Psoas muscle (tissue), 8 donors: ENCODE results near the gene OTOG. TPM values are rescaled to one million over a fixed set of nuclear protein-coding genes. Genes with fewer than 3 reads are reported as not detected.

ENCODE experiments used
- ATAC-seq, 4 donors: fragments of 200-7000 bp; cut with Tn5 transposase; one replicate each; pipeline ENCODE4 v1.9.1; 2020; ENCODE audit warnings: moderate library complexity in 3 of 4, mild to moderate bottlenecking in 2 of 4
- DNase-seq, 2 donors: peaks; one replicate each; pipeline ENCODE4 v3.0.0-alpha.2; 2020
- H3K27ac ChIP-seq: fragments of 200-600 bp; one replicate; pipeline ENCODE4 v1.8.0; 2022
- H3K27me3 ChIP-seq, 3 donors: fragments of 200-600 bp in 1 of 3; one replicate each; pipeline versions ENCODE4 v1.6.1 to v1.8.0; 2013 to 2022; ENCODE audit warnings: low read length in 2 of 3, mild to moderate bottlenecking in 2 of 3, moderate library complexity in 1 of 3; ENCODE audit not compliant: insufficient read depth in 3 of 3
- H3K36me3 ChIP-seq, 2 donors: fragments of 200-600 bp in 1 of 2; one replicate each; pipeline versions ENCODE4 v1.6.1 to v1.8.0; 2013 to 2022; ENCODE audit warnings: low read depth in 1 of 2, mild to moderate bottlenecking in 1 of 2, moderate library complexity in 1 of 2; ENCODE audit not compliant: insufficient read depth in 1 of 2
- H3K4me1 ChIP-seq: fragments of 200-600 bp; one replicate; pipeline ENCODE4 v1.8.0; 2022
- H3K4me3 ChIP-seq: fragments of 200-600 bp; one replicate; pipeline ENCODE4 v1.8.0; 2022; ENCODE audit warnings: mild to moderate bottlenecking
- H3K9me3 ChIP-seq: fragments of 200-600 bp; one replicate; pipeline ENCODE4 v1.8.0; 2022
- CTCF ChIP-seq: fragments of 200-600 bp; IDR thresholded peaks from one replicate; pipeline ENCODE4 v1.8.0; 2022; ENCODE audit warnings: antibody characterized with exemption
- whole genome bisulfite sequencing, 3 donors: extraction: QIAGEN DNeasy Blood & Tissue Kit; methylation state at CpG; one replicate each; pipeline versions ENCODE4 v1.1.6 to v1.1.7; 2013; 5-methylcytosine and 5-hydroxymethylcytosine counted together
- intact Hi-C, 2 donors: fragments of 100-400 bp; cut with DNase I; formaldehyde crosslinking; loops; one replicate each; pipeline versions ENCODE4 v1.11.0 to v1.14.2; 2022
- polyA plus RNA-seq, 3 donors: library from polyadenylated mRNA; stranded (reverse); fragments of 200-250 nt; gene quantifications; one replicate each; pipeline ENCODE4 v1.2.3, GENCODE V29; 2013
- total RNA-seq, 4 donors: library from RNA; stranded (reverse); fragmentation: NEBNext Ultra II Directional in 2 of 4; extraction: Animal tissue kit (Norgen Biotek cat#: 25700) in 2 of 4; gene quantifications; one replicate each; pipeline versions ENCODE4 v1.2.1 to v1.2.4, GENCODE V29; 2021 to 2023
- donor health status: healthy with polysubstance abuse.
- donor health status: DM: no; HTN: no; CAD: no; lungs with moderate emphysema.
- donor health status: Bipolar disorder and iron deficiency.
- donor health status: healthy.
- donor health status: DM: yes; HTN: yes; CAD: no.
- donor health status: DM: no; HTN: no; CAD: no.
- donor health status: DM: no; HTN: no; CAD: no.
- donor health status: DM: yes; HTN: yes; CAD: no.

The OTOG gene
- total and polyA plus RNA-seq, 7 donors, result not detected

- H3K4me3 ChIP-seq, result no peak overlapping the region
- TF ChIP-seq CTCF, result no peak
- 91 to 94% (median 94%) methylated on average over 2 of the region's 2 CpGs for WGBS, 3 donors
- intact Hi-C loops, result no loop called here
- H3K9me3 ChIP-seq, result no peaks in the 10 kb centered on the region
- H3K4me1 ChIP-seq, result no peaks in the 10 kb centered on the region
- DNase-seq (no peak), ATAC-seq (no peak)
- H3K36me3 ChIP-seq, result no peaks in the 10 kb centered on the region
- no peak overlapping the region for H3K27ac ChIP-seq
- H3K27me3 ChIP-seq, result no peaks in the 10 kb centered on the region
These were observed 39.3 kb upstream of the OTOG start for GRCh38 chr11:17507773-17508172.

GRCh38 chr11:17508306-17508705, 38.8 kb upstream of the OTOG start:
- ATAC-seq (peak in 3 of 4 donors; percentile 37 to 54 (median 37)), DNase-seq (no peak)
- H3K36me3 ChIP-seq, result no peaks in the 10 kb centered on the region
- no peaks in the 10 kb centered on the region for H3K27me3 ChIP-seq
- H3K27ac ChIP-seq, result no peak overlapping the region
- H3K4me3 ChIP-seq, result no peak overlapping the region
- no peaks in the 10 kb centered on the region for H3K4me1 ChIP-seq
- H3K9me3 ChIP-seq, result no peaks in the 10 kb centered on the region
- no peak for TF ChIP-seq CTCF
- 16 to 29% (median 20%) methylated on average over 3 of the region's 3 CpGs for WGBS, 3 donors
- intact Hi-C loops, result no loop called here

GRCh38 chr11:17508791-17509190, 38.3 kb upstream of the OTOG start:
- no peak overlapping the region for H3K4me3 ChIP-seq
- TF ChIP-seq CTCF, result no peak
- WGBS, 3 donors, result 33 to 38% (median 37%) methylated on average over 3 of the region's 3 CpGs
- intact Hi-C loops, result no loop called here
- H3K27ac ChIP-seq, result no peak overlapping the region
- H3K27me3 ChIP-seq, result no peaks in the 10 kb centered on the region
- H3K36me3 ChIP-seq, result no peaks in the 10 kb centered on the region
- ATAC-seq (no peak), DNase-seq (no peak)
- H3K9me3 ChIP-seq, result no peaks in the 10 kb centered on the region
- H3K4me1 ChIP-seq, result no peaks in the 10 kb centered on the region

GRCh38 chr11:17510507-17511206, 36.4 kb upstream of the OTOG start:
- H3K27ac ChIP-seq, result no peak overlapping the region
- intact Hi-C loops, result no loop called here
- H3K4me1 ChIP-seq, result no peaks in the 10 kb centered on the region
- DNase-seq (no peak), ATAC-seq (no peak)
- no peaks in the 10 kb centered on the region for H3K27me3 ChIP-seq
- WGBS, 3 donors, result 67 to 90% (median 68%) methylated on average over 4 of the region's 4 CpGs
- H3K9me3 ChIP-seq, result no peaks in the 10 kb centered on the region
- no peak overlapping the region for H3K4me3 ChIP-seq
- H3K36me3 ChIP-seq, result no peaks in the 10 kb centered on the region
- no peak for TF ChIP-seq CTCF

GRCh38 chr11:17511571-17511970, 35.5 kb upstream of the OTOG start:
- no peak for DNase-seq

More at GRCh38 chr11:17511571-17511970, 35.5 kb upstream of the OTOG start:
- intact Hi-C loops, result no loop called here
- Histone ChIP-seq H3K27ac (no peak overlapping the region), H3K4me3 (no peak overlapping the region), H3K4me1 (no peaks in the 10 kb centered on the region), H3K27me3 (no peaks in the 10 kb centered on the region), H3K9me3 (no peaks in the 10 kb centered on the region), H3K36me3 (no peaks in the 10 kb centered on the region)
- ATAC-seq, result peak in 1 of 4 donors; percentile 30
- no peak for TF ChIP-seq CTCF
- 21 to 48% (median 30%) methylated on average over 3 of the region's 3 CpGs for WGBS, 3 donors
